Measurements from ENCODE around the gene YIF1A.
"Not testable (repeated sequence)": the region's sequence is repeated elsewhere in the genome, so short reads cannot be mapped to it uniquely, and the experiment has no call there.

YIF1A gene

DNA sequence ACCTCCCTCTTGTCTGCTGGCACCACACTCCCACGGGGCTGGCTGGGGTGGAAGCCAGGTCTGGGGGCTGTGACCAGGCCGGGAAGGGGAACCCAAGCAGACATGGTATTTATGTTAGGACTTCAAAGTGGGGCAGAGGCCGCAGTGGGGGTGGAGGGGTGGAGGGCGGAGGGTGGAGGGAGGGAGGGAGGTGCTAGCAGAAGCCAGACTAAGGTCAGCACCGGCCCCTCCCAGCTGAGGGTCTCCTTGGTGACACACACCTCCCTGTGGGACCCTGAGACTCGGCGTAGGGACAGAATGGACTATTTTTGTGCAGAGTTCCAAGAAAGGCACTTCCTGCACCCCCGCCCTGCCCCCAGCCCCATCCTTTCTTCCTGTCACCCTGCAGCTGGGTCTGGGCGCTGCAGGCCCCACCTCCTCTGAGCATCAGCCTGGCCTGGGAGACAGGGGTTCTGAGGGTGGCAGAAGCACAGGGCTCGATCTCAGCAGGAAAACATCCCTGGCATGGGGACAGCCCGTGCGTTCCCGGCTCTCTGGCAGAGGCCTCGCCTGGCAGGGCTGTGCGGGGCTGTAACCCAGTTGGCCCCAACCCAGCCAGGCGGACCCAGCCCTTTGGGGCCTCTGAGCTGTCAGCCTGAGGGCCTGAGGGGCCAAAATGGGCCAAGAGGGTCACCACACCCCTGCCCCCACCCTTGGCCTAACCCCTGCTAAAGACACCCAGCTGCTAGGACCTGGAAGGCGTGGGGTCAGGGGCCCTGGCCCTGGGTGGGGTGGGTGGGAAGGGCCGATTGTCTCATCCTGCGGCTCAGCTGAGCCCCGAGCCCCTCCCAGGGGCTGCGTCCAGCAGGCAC is 37.5 kb upstream of the YIF1A start:
- no peak for DNase-seq (ENCODE audit: low spot score)

DNA sequence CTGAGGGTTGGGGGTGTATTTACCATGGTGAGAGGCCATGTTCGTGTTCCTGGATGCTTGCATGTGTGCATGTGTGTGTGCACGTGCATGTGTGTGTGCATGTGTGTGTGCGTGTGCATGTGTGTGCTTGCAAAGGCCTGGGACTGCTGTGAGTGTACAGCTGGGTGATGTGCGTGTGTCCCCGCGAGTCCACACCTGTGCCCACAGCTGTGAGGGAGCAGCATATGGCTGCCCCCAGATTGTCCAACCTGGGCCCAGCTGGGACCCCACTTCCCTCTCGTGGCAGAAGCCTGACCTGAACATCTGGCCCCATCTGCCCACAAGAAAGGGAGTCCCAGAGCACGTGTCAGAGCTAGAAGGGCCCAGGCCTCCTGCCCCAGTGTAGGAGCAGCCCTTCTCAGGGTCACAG is 36.3 kb upstream of the YIF1A start:
- no peak for DNase-seq (ENCODE audit: low spot score)

DNA sequence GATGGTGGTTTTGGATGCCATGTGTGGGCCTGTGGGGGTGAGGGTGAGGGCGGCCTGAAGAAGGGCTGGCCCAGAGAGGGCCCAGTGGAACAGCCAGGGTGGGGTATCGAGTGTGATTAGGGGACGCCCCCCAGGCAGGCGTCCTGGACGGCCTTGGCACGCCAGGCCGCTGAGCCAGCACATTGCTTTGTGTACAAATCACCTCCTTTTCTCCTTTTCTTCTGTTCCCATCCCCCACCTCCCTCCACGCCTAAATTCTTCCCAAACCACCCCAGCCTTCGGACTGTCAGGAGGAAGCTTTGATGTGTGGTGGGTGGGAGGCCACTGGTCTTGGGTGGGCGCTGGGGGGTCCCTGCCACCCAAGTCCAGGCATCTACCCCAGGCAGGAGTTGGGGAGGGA is 35.7 kb upstream of the YIF1A start:
- DNase-seq (ENCODE audit: low spot score) = no peak

DNA sequence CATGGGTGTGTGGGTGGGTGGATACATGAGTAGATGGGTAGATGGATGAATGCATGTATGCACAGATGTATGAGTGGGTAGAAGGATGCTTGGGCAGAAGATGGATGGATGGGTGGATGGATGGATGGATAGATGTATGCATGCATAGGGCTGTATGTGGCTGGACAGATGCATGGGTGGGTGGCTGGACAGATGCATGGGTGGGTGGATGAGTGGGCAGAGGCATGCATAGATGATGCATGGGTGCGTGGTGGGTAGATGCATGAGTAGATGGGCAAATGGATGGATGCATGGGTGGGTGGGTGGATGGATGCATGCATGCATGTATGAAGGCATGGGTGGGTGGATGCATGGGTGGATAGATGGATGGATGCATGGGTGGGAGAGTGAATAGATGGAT is 34.7 kb upstream of the YIF1A start:
- no peak for DNase-seq (ENCODE audit: low spot score)

DNA sequence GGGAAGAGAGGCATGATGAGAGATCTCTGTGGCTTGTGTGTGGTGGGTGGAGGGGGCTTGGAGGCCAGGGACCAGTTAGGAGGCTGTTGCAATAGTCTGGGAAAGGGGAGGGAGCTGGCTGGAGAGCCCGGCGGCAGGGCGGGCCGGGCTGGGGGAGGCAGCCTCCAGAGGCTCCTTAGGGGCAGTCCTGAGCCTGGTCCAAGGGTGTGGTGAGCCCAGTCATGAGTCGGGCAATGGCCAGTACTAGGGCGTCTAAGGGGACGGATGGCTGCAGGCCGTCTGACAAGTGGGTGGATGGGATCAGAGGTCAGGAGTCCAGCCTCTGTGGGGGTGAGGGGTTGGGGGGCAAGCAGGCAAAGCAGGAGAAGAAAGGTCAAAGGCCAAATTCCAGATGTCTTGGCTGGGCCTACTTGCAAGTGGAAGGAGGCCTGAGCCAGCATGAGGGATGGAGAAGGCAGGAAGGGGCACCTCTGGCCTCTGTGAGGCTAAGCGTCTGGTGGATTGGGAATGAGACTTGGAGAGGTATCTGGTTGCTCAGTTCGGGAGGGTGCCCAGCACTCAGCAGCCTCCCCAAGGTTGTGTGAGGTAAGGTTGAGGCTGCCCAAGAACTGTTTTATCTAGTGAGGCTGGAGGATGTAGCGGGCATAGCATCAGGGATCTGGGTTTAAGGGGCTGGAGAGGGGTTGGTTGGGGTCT is 33.9 kb upstream of the YIF1A start:
- DNase-seq (ENCODE audit: low spot score) = no peak

DNA sequence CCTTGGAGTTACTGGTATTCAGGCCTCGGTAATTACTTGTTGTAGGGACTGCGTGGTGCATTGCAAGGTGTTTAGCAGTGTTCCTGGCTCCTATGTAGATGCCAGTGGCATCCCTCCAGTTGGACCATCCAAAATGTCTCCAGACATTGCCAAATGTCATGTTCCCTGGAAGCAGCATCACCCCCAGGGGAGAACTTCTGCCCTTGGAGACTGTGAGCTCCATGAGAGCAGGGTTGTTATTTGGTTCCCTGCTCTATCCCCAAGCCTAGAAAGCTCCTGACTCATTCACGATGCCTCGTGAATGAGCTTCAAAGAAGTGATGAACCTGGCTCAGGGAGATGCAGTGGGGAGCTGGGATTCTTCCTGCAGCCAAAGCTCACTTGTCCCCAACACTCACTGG is 32.7 kb upstream of the YIF1A start:
- no peak for DNase-seq (ENCODE audit: low spot score)

DNA sequence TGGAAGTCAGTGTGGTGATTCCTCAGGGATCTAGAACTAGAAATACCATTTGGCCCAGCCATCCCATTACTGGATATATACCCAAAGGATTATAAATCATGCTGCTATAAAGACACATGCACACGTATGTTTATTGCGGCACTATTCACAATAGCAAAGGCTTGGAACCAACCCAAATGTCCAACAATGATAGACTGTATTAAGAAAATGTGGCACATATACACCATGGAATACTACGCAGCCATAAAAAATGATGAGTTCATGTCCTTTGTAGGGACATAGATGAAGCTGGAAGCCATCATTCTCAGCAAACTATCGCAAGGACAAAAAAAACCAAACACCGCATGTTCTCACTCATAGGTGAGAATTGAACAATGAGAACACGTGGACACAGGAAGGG is 31.8 kb upstream of the YIF1A start:
- DNase-seq (ENCODE audit: low spot score) = not testable (repeated sequence)

DNA sequence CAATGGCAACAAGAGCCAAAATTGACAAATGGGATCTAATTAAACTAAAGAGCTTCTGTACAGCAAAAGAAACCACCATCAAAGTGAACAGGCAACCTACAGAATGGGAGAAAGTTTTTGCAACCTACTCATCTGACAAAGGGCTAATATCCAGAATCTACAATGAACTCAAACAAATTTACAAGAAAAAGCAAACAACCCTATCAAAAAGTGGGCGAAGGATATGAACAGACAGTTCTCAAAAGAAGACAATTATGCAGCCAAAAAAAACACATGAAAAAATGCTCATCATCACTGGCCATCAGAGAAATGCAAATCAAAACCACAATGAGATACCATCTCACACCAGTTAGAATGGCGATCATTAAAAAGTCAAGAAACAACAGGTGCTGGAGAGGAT is 31.3 kb upstream of the YIF1A start:
- not testable (repeated sequence) for DNase-seq (ENCODE audit: low spot score)

DNA sequence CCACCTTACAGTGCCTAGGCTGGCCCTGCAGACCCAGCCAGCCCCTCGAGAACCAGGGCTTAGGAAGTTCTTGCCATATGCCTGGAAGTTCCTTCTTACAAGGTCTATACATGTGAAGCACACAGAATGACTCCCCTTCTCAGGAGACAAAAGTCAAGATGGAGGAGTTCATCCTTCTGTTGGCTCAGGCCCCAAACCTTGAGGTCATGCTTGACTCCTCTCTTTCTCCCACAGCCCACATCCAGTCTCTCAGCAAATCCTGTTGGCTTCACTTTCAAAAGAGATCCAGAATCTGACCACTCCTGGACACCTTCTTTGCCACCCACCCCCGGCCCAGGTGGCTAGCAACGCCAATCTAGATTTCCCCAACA is 29.6 kb upstream of the YIF1A start:
- DNase-seq (ENCODE audit: low spot score) = no peak

DNA sequence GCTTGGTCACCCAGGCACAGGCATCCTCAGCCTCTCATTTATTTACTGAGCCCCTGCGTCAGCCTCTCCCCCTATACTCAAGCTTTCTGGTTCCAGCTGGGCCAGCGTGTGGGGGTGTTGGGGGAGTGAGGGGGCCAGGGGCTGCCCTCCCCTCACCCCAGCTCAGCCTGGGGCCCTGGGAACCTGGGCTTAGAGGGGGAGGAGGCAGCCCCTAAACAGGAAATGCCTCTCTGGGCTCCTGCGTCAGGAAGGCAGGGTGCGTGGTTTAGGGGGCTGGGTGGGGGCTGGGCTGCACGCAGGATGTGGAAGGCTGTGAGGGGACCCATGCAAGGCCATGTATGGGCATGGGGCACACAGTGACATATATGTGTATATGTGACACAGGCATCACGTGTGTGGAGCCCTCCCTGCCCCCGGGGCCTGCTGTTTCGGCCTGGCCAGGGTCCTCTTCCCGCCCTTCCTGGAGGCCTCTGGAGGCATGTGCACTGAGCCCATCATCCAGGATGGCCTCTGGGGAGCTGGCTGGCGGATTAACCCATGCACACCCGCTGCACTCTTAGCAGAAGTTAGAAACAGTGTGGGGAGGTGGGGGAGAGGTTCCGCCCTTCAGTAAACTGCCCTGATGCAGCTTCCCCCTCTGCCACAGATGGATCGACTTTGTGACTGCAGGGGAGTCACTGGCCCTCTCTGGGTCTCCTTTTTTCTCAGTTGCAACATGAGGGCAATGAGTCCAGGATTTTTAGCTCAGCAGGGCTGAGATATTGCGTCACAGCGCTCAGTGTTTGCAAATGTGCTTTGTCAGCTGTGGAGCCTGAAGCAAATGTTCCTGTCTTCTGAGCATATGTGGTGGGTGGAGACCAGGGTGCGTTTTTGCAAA is 29.0 kb upstream of the YIF1A start:
- no peak for DNase-seq (ENCODE audit: low spot score)

DNA sequence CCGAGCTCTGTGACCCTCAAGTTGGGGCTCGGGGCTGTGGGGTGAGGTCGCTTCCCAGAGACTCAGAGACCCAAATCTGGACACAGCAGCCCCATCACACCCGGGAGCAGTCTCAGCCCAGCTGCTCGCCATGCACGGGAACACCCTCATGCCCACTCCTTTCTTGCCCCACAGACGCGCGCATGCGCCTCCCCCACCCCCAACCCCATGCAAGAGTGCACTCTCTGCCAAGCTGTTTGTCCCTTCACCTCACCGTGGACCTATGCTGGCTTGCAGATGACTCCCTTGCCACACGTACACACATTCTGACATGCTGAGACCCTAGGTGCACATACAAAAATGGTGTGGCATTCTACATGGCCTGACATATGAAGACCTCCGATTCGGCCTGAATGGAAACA is 28.4 kb upstream of the YIF1A start:
- DNase-seq (ENCODE audit: low spot score) = no peak

DNA sequence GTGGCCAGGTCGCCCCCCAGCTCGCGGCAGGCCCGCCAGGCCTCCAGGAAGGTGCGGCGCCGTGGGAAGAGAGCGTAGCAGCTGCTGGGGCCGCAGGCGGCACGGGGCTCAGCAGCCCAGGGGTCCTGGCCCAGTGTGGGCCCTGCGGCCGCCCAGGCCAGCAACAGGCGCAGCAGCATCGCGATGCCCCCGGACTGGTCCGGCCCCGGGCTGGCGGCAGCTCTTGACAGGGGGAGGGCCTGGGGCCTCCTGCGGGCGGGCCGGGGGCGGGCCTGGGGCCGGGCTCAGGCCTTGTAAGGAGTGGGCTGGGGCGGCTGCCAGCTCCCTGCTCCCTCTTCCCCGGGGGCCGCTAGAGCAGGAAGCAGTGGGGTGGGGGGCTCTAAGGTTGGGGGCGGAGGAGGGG is 27.9 kb upstream of the YIF1A start, which contains the start of gene CD248:
TSS of gene CD248 (minus strand) at position 196 of the 403 bp plus-strand sequence. CDS start at position 179, 17 bp downstream.
- DNase-seq (ENCODE audit: low spot score) = no peak

DNA sequence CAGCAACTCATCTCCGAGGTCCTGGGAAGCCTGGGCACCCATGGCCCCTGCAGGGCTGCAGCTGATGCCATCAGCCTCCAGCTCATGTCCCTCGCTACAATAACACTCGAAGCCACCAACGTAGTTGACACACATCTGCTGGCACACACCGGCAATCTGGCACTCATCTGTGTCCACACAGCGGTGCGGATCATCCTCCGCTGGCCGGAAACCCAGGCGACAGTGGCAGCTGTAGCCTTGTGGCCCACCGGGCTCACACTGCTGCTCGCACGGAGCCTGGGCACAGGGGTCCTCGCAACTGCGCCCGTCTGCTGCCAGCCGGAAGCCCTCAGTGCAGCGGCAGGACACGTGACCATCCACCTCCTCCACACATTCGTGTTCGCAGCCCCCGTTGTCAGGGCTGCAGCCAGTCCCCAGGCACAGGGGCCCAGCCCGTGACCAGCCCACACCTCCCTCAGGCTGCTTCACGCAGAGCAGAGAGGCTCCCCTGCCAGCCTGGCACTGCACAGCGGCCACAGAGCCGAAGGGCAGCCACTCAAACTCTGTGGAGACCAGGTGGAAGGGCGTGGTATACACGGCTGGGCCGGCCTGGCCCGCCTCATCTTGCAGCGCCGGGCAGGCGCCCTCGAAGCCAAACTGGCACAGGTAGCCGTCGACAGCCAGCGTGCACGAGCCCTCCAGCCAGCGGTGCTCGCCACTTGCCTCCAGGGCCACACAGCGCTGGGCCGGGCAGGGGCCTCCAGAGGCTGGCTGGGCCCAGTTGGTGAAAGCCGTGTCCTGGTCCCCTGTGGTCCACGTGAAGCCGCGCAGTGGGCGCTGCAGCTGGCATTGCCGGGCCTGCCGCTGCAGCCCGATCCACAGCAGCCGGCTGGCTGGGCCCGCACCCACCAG is 27.2 kb upstream of the YIF1A start:
- no peak for DNase-seq (ENCODE audit: low spot score)

DNA sequence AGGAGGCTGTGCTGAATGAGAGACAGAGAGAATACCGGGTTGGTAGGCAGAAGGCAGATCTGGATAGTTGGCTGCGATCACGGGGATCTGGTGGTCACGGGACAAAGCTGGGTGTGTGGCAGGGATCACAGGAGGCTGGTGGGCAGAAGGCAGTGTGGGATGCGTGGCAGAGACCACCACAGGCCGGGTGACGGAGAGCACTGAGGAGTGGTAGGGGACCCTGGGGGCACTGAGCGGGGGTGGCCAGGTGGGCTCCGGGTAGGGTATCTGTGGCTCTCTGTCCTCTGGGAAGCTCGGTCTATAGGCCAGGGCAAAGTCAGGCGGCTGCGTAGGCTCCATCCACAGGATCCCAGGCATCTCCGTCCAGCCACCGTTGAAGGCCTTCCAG is 26.5 kb upstream of the YIF1A start:
- no peak for DNase-seq (ENCODE audit: low spot score)

DNA sequence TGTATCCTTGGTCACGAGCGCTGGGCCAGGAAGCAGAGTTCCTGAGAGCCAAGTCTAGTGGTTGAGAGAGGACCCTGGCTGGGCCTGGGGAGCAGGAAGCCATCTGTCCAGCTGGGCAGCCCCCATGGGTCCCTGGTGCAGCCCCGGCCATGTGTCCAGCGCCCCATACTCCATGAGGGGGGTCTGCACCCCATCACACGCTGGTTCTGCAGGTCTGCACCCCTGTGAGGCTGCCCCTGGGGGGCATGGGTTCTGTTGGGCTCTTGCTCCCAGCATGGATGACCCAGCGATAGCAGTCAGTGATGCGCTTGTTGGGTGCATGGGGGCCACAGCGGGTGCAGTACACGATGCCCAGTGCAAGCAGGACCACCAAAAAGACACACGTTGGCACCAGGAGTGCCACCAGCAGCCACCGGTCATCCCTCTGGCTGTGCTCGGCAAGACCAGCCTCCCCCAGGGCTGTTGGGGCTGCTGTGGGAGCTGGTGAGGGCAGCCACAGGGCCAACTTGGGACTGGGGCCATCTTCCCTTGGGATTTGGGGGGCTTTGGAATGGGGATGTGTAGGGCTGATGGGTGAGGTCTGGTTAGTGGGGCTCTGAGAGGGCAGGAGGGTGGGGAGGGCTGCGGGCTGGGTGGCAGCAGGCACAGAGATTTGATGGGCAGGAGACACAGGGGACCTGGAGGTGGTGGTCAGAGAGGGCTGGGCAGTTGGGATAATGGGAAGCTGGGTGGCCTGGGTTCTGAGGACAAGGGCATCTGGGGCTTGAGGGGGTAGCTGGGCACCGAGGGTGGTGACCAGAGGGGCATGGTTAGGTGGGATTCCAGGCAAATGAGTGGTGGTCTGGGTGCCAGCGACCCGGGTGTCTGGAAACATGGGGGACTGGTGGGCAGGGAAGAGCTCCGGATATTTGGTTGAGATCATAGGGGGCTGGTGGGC is 25.9 kb upstream of the YIF1A start:
- DNase-seq (ENCODE audit: low spot score) = no peak

DNA sequence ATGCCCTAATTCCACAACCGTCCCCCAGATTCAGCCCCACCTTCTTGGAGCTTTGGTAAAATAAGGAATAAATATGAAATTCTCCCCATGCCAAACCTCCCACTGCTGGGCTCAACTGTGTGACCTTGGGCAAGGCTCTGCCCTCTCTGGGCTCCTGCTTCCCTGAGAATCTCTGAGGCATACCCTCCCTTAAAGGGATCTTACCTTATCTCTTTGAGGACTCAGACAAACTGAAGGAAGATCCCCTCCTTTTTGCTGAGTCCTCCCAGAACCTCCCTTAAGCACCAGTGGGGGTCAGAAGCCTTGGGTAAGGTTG is 25.2 kb upstream of the YIF1A start:
- no peak for DNase-seq (ENCODE audit: low spot score)

DNA sequence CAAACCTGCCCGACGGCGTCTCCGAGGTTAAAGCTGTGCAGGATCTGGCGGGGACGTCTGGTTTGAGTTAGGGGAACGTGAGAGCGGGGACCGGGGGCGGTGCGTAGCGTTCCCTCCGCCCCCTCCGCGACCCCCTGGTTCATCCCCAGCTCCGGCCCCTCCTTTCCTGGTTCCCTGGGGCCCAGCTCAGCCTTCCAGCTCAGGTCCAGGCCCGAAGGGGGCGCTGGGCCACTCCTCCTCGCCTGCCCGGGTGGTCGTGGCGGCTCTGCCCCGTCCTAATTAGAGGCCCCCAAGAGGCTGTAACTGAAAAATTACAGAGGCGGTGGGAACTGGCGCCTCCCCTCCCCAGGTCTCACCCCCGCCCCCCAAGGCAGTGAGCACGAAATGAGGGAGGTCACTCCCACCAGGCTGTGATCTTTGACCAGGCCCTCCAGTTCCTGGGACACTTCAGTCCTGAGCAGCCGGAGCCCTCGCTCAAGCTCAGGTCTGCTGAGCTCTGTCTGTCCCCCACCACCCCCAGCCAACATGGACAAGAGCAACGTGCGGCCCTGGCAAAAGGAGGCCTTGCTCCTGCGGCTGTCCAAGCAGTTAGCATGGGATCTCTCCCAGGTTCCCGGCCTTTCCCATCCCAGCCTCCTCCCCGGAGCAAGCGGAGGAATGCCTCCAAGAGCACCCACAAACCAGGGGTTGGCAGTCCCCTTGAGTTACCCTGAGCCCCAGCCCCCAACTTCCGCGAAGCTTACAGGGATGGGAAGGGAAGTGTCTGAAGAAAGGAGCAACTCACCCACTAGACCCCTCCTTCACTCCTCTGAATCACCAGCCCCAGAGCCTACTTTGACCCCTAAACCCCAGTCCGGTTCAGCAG is 24.6 kb upstream of the YIF1A start:
- DNase-seq (ENCODE audit: low spot score) = no peak

DNA sequence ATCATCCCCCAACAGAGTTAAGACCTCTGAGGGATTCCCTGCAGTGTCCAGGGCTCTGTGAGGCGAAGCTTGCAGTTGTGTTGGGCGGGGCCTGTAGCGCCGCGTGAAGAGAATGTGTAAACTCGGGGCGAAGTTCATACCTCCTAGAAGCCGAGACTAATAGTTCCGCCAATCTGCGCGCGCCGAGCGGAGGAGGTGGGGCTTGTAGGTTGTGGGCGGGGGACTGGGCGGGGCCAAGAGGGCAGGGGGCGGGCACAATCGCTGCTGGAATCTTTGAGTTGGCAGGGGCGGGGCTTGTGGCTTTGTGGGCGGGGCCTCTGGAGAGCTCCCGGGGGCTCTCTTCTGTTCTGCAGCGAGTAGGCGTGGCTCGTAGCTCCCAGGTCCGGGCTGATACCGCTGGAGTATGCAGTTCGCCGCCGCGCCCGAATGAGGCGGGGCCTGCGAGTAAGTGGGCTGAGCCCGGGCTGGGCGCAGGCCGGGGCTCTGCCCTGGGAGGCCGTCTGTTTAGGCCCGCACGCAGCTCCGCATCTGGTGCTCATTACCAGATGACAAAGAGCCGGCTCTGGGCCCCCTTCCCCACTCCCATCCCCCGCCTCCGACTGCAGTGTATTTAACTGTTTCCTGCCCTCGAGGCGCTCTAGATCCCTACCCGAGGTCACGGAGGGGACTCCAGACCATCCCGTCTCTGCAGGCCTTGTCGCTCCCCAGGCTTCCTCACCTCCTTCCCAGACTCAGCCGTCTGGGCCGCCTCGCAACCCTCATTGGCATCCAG is 23.8 kb upstream of the YIF1A start:
- DNase-seq (ENCODE audit: low spot score) = peak; percentile 99

Data from LoVo (cell line).